B cell (primary cell): ENCODE measurements around the gene UROS. TPM values are rescaled to one million over a fixed set of nuclear protein-coding genes. Genes with fewer than 3 reads are reported as not detected.
A peak's percentile ranks its signal among the peaks of the same experiment; 100 is the strongest.

Experiments
- ATAC-seq: fragments of 200-7000 bp; cut with Tn5 transposase; one replicate; pipeline ENCODE4 v1.10.0; 2021; ENCODE audit warnings: low read depth, mild to moderate bottlenecking, moderate number of reproducible peaks, moderate library complexity
- CTCF ChIA-PET: fragments of 350-600 bp; sonication (Branson Sonifier 250); formaldehyde crosslinking; loops from one replicate; lab custom pipeline; 2021; ENCODE audit warnings: antibody characterized with exemption, inconsistent platforms; lab: Charles Lee
- POLR2A ChIA-PET: fragments of 350-600 bp; sonication (Branson Sonifier 250); formaldehyde crosslinking; loops from one replicate; lab custom pipeline; 2021; ENCODE audit warnings: antibody characterized with exemption; lab: Charles Lee
- DNase-seq: peaks from one replicate; pipeline ENCODE4 v3.0.0; 2013
- H2AFZ ChIP-seq: 2 replicates; pipeline ENCODE4 v1.6.1; 2012; ENCODE audit warnings: mild to moderate bottlenecking, low read depth, low read length; ENCODE audit not compliant: insufficient read depth, poor library complexity, severe bottlenecking
- H3K27ac ChIP-seq, 2 donors: 1 replicate in 1 of 2; 2 replicates in 1 of 2; pipeline ENCODE4 v1.5.1; 2012 to 2013; ENCODE audit warnings: low read length in 2 of 2, mild to moderate bottlenecking in 2 of 2, moderate library complexity in 1 of 2
- H3K27me3 ChIP-seq, 4 experiments: fragments of 200-600 bp in 1 of 4; sonication (generic) in 1 of 4; replicated peaks in 1 of 4; 1 replicate in 2 of 4; 2 replicates in 2 of 4; pipeline versions ENCODE4 v1.6.1 to v1.7.0; 2013 to 2016; ENCODE audit warnings: low read length in 3 of 4, mild to moderate bottlenecking in 2 of 4, mixed read lengths in 1 of 4, moderate library complexity in 1 of 4; ENCODE audit not compliant: insufficient read depth in 4 of 4, control insufficient read depth in 3 of 4; ENCODE audit errors: control extremely low read depth in 1 of 4
- H3K36me3 ChIP-seq, 2 experiments: replicated peaks in 1 of 2; 1 replicate in 1 of 2; 2 replicates in 1 of 2; pipeline versions ENCODE4 v1.6.1 to v1.7.1; 2013; ENCODE audit warnings: low read length in 1 of 2; ENCODE audit not compliant: insufficient read depth in 2 of 2, control insufficient read depth in 1 of 2; ENCODE audit errors: control extremely low read depth in 1 of 2, extremely low read depth in 1 of 2
- H3K4me1 ChIP-seq, 2 donors: fragments of 200-600 bp in 1 of 2; sonication (generic) in 1 of 2; 1 replicate in 1 of 2; 2 replicates in 1 of 2; pipeline versions ENCODE4 v1.5.1 to v1.6.1; 2013 to 2017; ENCODE audit warnings: low read length in 2 of 2; ENCODE audit not compliant: control insufficient read depth in 2 of 2, insufficient read depth in 2 of 2
- H3K4me2 ChIP-seq: replicated peaks from 2 replicates; pipeline ENCODE3; 2012; ENCODE audit warnings: mild to moderate bottlenecking, low read depth, low read length; ENCODE audit not compliant: poor library complexity, severe bottlenecking
- H3K4me3 ChIP-seq, 5 experiments: fragments of 200-600 bp in 1 of 5; sonication (generic) in 1 of 5; 1 replicate in 3 of 5; 2 replicates in 2 of 5; pipeline versions ENCODE4 v1.5.1 to v1.7.0; 2011 to 2016; ENCODE audit warnings: low read length in 4 of 5, mild to moderate bottlenecking in 4 of 5, low read depth in 2 of 5, control low read depth in 1 of 5, moderate library complexity in 1 of 5; ENCODE audit not compliant: insufficient read depth in 1 of 5; ENCODE audit errors: control extremely low read depth in 1 of 5, extremely low read depth in 1 of 5
- H3K79me2 ChIP-seq: fragments of 200-600 bp; sonication (generic); one replicate; pipeline ENCODE4 v1.6.0; 2016; ENCODE audit warnings: low read length; ENCODE audit not compliant: control insufficient read depth, insufficient read depth
- H3K9ac ChIP-seq: fragments of 200-600 bp; sonication (generic); 2 replicates; pipeline ENCODE4 v1.6.1; 2017; ENCODE audit warnings: mild to moderate bottlenecking, low read length, moderate library complexity
- H3K9me3 ChIP-seq, 3 donors: one replicate each; pipeline versions ENCODE4 v1.6.1 to v1.7.1; 2013; ENCODE audit warnings: low read length in 2 of 3; ENCODE audit not compliant: control insufficient read depth in 2 of 3, insufficient read depth in 1 of 3; ENCODE audit errors: control extremely low read depth in 1 of 3
- H4K20me1 ChIP-seq: 2 replicates; pipeline ENCODE4 v1.6.0; 2012; ENCODE audit warnings: mild to moderate bottlenecking, low read length; ENCODE audit not compliant: insufficient read depth, control insufficient read depth, poor library complexity, severe bottlenecking
- H3K27ac Mint-ChIP-seq: one replicate; pipeline ENCODE4 v1.8.0; 2021; ENCODE audit warnings: mixed read lengths
- H3K27me3 Mint-ChIP-seq: one replicate; pipeline ENCODE4 v1.8.0; 2021; ENCODE audit warnings: mixed read lengths
- H3K4me1 Mint-ChIP-seq: one replicate; pipeline ENCODE4 v1.8.0; 2021; ENCODE audit warnings: mixed read lengths
- H3K4me3 Mint-ChIP-seq: one replicate; pipeline ENCODE4 v1.8.0; 2021; ENCODE audit warnings: mixed read lengths
- H3K9me3 Mint-ChIP-seq: one replicate; pipeline ENCODE4 v1.8.0; 2022; ENCODE audit warnings: mixed read lengths; ENCODE audit not compliant: insufficient read depth
- EZH2 ChIP-seq: IDR thresholded peaks from 2 replicates; pipeline ENCODE4 v1.6.1; 2012; ENCODE audit warnings: borderline replicate concordance, low read depth, mild to moderate bottlenecking, moderate library complexity, low read length; ENCODE audit not compliant: insufficient read depth, poor library complexity, severe bottlenecking
- WGBS: methylation state at CpG from one replicate; pipeline ENCODE4 v1.1.5; 2013; ENCODE audit warnings: missing lambda C conversion rate; ENCODE audit not compliant: insufficient coverage; 5-methylcytosine and 5-hydroxymethylcytosine counted together
- intact Hi-C: fragments of 100-400 bp; cut with micrococcal nuclease; formaldehyde crosslinking; loops from one replicate; pipeline ENCODE4 v1.10.0; 2022
- polyA plus RNA-seq: library from polyadenylated mRNA; depleted of rRNA; stranded (reverse); fragments of >200 nt; gene quantifications from 2 replicates; pipeline ENCODE4 v1.2.3, GENCODE V29; 2012
- total RNA-seq, 2 donors: library from RNA; stranded (reverse); fragments of 120-200 nt in 1 of 2; gene quantifications; 1 replicate in 1 of 2; 2 replicates in 1 of 2; pipeline versions ENCODE4 v1.2.3 to v1.2.4, GENCODE V29; 2013 to 2022
- TF ChIP-seq, protein P1 (sequence below): fragments of 200-600 bp; IDR thresholded peaks from one replicate; pipeline ENCODE4 v1.8.0; 2022; ENCODE audit warnings: antibody characterized with exemption, mild to moderate bottlenecking

The UROS gene
- total and polyA plus RNA-seq, 2 donors (not counting 1 experiment from before 2014, with no cell fraction given) = 28.3 to 37.1 TPM

DNA sequence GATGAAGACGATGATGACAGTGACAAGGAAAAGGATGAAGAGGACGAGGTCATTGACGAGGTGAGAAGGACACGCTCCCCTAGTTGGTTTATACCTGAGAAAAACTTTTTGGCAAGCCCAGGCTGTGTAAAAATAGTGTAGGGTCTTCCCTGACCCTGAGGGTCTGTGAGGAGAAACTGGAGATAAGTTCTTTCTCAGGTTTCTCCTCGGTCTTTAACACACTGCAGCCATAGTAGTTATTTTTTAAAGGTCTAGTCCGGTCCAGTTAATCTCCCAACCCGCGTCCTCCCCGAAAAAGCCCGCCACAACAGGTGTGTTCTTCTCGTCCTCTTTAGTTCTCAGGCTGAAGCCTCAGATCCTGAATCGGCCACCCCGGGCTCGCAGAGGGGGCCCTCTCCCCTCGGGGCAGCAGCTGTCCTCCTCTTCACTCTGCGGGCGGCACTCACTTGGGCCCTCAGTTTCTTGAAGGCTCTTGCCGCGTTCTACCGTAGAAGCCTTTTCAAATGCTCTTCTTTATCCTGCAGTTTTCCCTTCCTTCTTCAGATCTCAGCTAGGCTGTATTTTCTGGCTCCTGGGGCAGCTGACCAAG, 699 bp upstream of the UROS start:
- no peaks in the 10 kb centered on the region for H3K27me3 Mint-ChIP-seq
- no peaks in the 10 kb centered on the region for H3K9me3 Mint-ChIP-seq
- DNase-seq (no peak), ATAC-seq (no peak)
- peak overlapping the region; percentile 95 for H3K27ac ChIP-seq
- POLR2A ChIA-PET = interaction anchor here (0.7 to 1.2 kb wide), 3 partner anchors 40 to 111 kb away, joined by 3 to 6 read pairs (median 3); partner anchors contain the start of gene EDRF1
- H3K4me1 ChIP-seq = peaks cover 20 to 31% of the 10 kb centered on the region in 2 donors
- CTCF ChIA-PET = interaction anchor here (0.6 kb wide), 1 partner anchor 11 kb away, joined by 3 read pairs; no protein-coding TSS in a partner anchor
- H4K20me1 ChIP-seq = peaks cover 21% of the 10 kb centered on the region
- under 1% methylated on average over 17 of the region's 20 CpGs for WGBS
- H3K79me2 ChIP-seq = peaks cover 50% of the 10 kb centered on the region
- no peaks in the 10 kb centered on the region for H3K9me3 ChIP-seq
- intact Hi-C loops = loop anchor here (1.0 to 2.0 kb wide), 3 partner anchors 73 to 219 kb away; partner anchors contain the start of genes EDRF1 and FANK1
- peak overlapping the region; percentile 96 for H3K4me2 ChIP-seq
- peak overlapping the region; percentile 79 to 97 (median 88) for H3K4me3 ChIP-seq
- H3K4me3 Mint-ChIP-seq = no peak overlapping the region
- H3K36me3 ChIP-seq = peaks cover 1 to 22% of the 10 kb centered on the region in 2 experiments
- peak overlapping the region; percentile 93 for H3K9ac ChIP-seq
- H2AFZ ChIP-seq = peak overlapping the region; percentile 89
- H3K27me3 ChIP-seq = no peaks in the 10 kb centered on the region
- no peak overlapping the region for H3K27ac Mint-ChIP-seq
- no peak for TF ChIP-seq EZH2
- TF ChIP-seq, protein P1, sequence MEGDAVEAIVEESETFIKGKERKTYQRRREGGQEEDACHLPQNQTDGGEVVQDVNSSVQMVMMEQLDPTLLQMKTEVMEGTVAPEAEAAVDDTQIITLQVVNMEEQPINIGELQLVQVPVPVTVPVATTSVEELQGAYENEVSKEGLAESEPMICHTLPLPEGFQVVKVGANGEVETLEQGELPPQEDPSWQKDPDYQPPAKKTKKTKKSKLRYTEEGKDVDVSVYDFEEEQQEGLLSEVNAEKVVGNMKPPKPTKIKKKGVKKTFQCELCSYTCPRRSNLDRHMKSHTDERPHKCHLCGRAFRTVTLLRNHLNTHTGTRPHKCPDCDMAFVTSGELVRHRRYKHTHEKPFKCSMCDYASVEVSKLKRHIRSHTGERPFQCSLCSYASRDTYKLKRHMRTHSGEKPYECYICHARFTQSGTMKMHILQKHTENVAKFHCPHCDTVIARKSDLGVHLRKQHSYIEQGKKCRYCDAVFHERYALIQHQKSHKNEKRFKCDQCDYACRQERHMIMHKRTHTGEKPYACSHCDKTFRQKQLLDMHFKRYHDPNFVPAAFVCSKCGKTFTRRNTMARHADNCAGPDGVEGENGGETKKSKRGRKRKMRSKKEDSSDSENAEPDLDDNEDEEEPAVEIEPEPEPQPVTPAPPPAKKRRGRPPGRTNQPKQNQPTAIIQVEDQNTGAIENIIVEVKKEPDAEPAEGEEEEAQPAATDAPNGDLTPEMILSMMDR = no peak
- peaks cover 32% of the 10 kb centered on the region for H3K4me1 Mint-ChIP-seq

DNA sequence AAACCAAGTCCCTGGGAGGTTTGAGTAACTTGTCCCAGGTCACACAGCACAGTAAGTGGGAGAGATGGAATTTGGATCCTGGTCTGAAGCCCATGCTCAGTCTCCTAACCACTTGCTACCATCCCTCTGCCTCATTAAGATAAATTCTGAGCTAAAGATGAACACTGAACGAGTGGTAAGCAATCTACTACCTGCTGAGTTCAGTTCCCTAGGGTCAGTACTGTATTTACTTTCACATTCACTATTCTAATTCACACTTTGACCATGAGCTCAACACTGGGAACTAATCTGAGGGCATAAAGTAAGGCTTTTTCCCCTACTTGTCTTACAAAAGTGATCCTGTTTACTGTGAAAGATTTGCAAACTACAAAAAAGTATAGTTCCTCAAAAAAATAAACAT, 2.4 kb downstream of the UROS start:
- H3K9me3 Mint-ChIP-seq = no peaks in the 10 kb centered on the region
- WGBS = 40% methylated on average over 1 of the region's 1 CpG
- ChIA-PET POLR2A (no interaction called here), CTCF (interaction anchor here (1.1 kb wide), 1 partner anchor 9 kb away, joined by 4 read pairs; no protein-coding TSS in a partner anchor)
- Histone ChIP-seq H3K79me2 (peaks cover 33% of the 10 kb centered on the region), H3K4me3 (no peak overlapping the region), H3K27me3 (no peaks in the 10 kb centered on the region), H3K4me2 (no peak overlapping the region), H3K4me1 (peaks cover 20 to 31% of the 10 kb centered on the region in 2 donors), H3K9ac (no peak overlapping the region), H2AFZ (no peak overlapping the region), H3K36me3 (no peaks in the 10 kb centered on the region), H4K20me1 (peaks cover 14% of the 10 kb centered on the region), H3K9me3 (no peaks in the 10 kb centered on the region), H3K27ac (no peak overlapping the region)
- intact Hi-C loops = no loop called here
- DNase-seq = no peak
- H3K4me3 Mint-ChIP-seq = no peak overlapping the region
- no peak overlapping the region for H3K27ac Mint-ChIP-seq
- ATAC-seq = no peak
- TF ChIP-seq, protein P1 = no peak
- TF ChIP-seq EZH2 = no peak
- peaks cover 23% of the 10 kb centered on the region for H3K4me1 Mint-ChIP-seq
- no peaks in the 10 kb centered on the region for H3K27me3 Mint-ChIP-seq
